Trophoblast cell (in vitro differentiated cells and primary cell): ENCODE data around the gene EXTL2.

Experiments
- DNase-seq, 2 donors: peaks; one replicate each; pipeline ENCODE4 v3.0.0-alpha.2; 2016
- H2AFZ ChIP-seq: 2 replicates; pipeline ENCODE4 v1.6.1; 2013; ENCODE audit warnings: low read length, moderate library complexity, mild to moderate bottlenecking; ENCODE audit not compliant: insufficient read depth, poor library complexity
- H2AK5ac ChIP-seq: 2 replicates; pipeline ENCODE4 v1.6.1; 2013; ENCODE audit warnings: mild to moderate bottlenecking, low read length
- H2BK120ac ChIP-seq: 2 replicates; pipeline ENCODE4 v1.6.1; 2013; ENCODE audit warnings: low read length, mild to moderate bottlenecking, moderate library complexity; ENCODE audit not compliant: insufficient read depth, poor library complexity
- H2BK12ac ChIP-seq: 2 replicates; pipeline ENCODE4 v1.6.1; 2013; ENCODE audit warnings: mild to moderate bottlenecking, low read length, moderate library complexity
- H2BK5ac ChIP-seq: 2 replicates; pipeline ENCODE4 v1.6.1; 2013; ENCODE audit warnings: low read length, low read depth, moderate library complexity, mild to moderate bottlenecking; ENCODE audit not compliant: poor library complexity
- H3K14ac ChIP-seq: 2 replicates; pipeline ENCODE4 v1.6.1; 2013; ENCODE audit warnings: mild to moderate bottlenecking, low read length
- H3K18ac ChIP-seq: 2 replicates; pipeline ENCODE4 v1.6.1; 2013; ENCODE audit warnings: mild to moderate bottlenecking, low read length
- H3K23ac ChIP-seq: 2 replicates; pipeline ENCODE4 v1.6.1; 2013; ENCODE audit warnings: low read length
- H3K27ac ChIP-seq: 2 replicates; pipeline ENCODE4 v1.5.1; 2013; ENCODE audit warnings: low read depth, mild to moderate bottlenecking, inconsistent platforms, low read length, moderate library complexity
- H3K27me3 ChIP-seq: 2 replicates; pipeline ENCODE4 v1.6.1; 2013; ENCODE audit warnings: inconsistent platforms, mild to moderate bottlenecking, low read length, moderate library complexity; ENCODE audit not compliant: insufficient read depth
- H3K36me3 ChIP-seq, 2 experiments: 1 replicate in 1 of 2; 2 replicates in 1 of 2; pipeline ENCODE4 v1.6.1; 2013; ENCODE audit warnings: low read length in 2 of 2, mild to moderate bottlenecking in 2 of 2, moderate library complexity in 1 of 2; ENCODE audit not compliant: insufficient read depth in 2 of 2, control insufficient read depth in 1 of 2
- H3K4ac ChIP-seq: 2 replicates; pipeline ENCODE4 v1.6.1; 2013; ENCODE audit warnings: low read depth, mild to moderate bottlenecking, low read length, moderate library complexity
- H3K4me1 ChIP-seq, 2 experiments: 1 replicate in 1 of 2; 2 replicates in 1 of 2; pipeline ENCODE4 v1.6.1; 2013; ENCODE audit warnings: low read length in 2 of 2, mild to moderate bottlenecking in 2 of 2, moderate library complexity in 1 of 2; ENCODE audit not compliant: insufficient read depth in 2 of 2, control insufficient read depth in 1 of 2
- H3K4me2 ChIP-seq: 2 replicates; pipeline ENCODE4 v1.6.1; 2013; ENCODE audit warnings: inconsistent platforms, mild to moderate bottlenecking, low read length, moderate library complexity
- H3K4me3 ChIP-seq: 2 replicates; pipeline ENCODE4 v1.5.1; 2013; ENCODE audit warnings: mild to moderate bottlenecking, low read depth, low read length, inconsistent platforms
- H3K79me1 ChIP-seq: one replicate; pipeline ENCODE4 v1.6.1; 2013; ENCODE audit warnings: low read length
- H3K79me2 ChIP-seq: 2 replicates; pipeline ENCODE4 v1.6.1; 2013; ENCODE audit warnings: low read length, mild to moderate bottlenecking; ENCODE audit not compliant: control insufficient read depth, insufficient read depth, poor library complexity
- H3K9ac ChIP-seq: 2 replicates; pipeline ENCODE4 v1.6.1; 2013; ENCODE audit warnings: mild to moderate bottlenecking, low read length
- H3K9me3 ChIP-seq: 2 replicates; pipeline ENCODE4 v1.6.1; 2013; ENCODE audit warnings: low read depth, mild to moderate bottlenecking, control low read depth, inconsistent platforms, low read length; ENCODE audit not compliant: insufficient read depth
- H4K12ac ChIP-seq: 2 replicates; pipeline ENCODE4 v1.6.1; 2013; ENCODE audit warnings: low read depth, mild to moderate bottlenecking, low read length, moderate library complexity
- H4K8ac ChIP-seq: 2 replicates; pipeline ENCODE4 v1.6.1; 2013; ENCODE audit warnings: low read depth, mild to moderate bottlenecking, low read length, moderate library complexity
- H4K91ac ChIP-seq: one replicate; pipeline ENCODE4 v1.6.1; 2013; ENCODE audit warnings: low read depth, mild to moderate bottlenecking, low read length, moderate library complexity
- WGBS: extraction: QIAGEN DNeasy Blood & Tissue Kit; methylation state at CpG from one replicate; pipeline ENCODE4 v1.1.7; 2013; ENCODE audit warnings: missing lambda C conversion rate; ENCODE audit not compliant: insufficient read length, insufficient coverage; ENCODE audit errors: extremely low coverage; 5-methylcytosine and 5-hydroxymethylcytosine counted together

EXTL2 gene

DNA sequence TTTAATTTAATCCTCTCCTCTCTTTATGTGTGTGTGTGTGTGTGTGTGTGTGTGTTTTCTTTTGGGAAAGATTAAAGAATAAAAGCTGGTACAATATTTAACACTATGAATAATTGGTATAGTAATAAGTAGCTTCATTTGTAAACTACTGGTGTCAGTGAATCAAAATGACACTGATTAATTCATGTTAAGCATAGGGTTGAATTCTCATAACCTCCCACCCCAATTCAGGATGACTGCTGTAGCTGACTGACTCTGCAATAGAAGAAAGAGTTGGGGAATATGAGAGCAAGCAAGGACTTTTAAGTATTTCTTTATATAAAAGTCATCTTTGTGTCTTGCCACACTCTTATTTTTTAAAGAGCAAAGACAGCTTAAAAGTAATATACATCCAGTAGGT lies 14.4 kb upstream of the EXTL2 start:
- Histone ChIP-seq H3K4me2 (no peak overlapping the region), H3K14ac (no peak overlapping the region), H3K18ac (no peak overlapping the region), H3K4ac (no peak overlapping the region), H2AFZ (no peak overlapping the region), H4K91ac (no peak overlapping the region), H4K8ac (no peak overlapping the region), H3K9ac (no peak overlapping the region), H3K23ac (no peak overlapping the region), H2BK12ac (no peak overlapping the region), H3K9me3 (no peaks in the 10 kb centered on the region), H2BK5ac (no peak overlapping the region), H3K4me3 (no peak overlapping the region), H3K27me3 (no peaks in the 10 kb centered on the region), H3K27ac (no peak overlapping the region), H3K36me3 (peaks cover 8 to 12% of the 10 kb centered on the region in 2 experiments), H3K79me1 (no peaks in the 10 kb centered on the region), H3K79me2 (no peaks in the 10 kb centered on the region), H3K4me1 (no peaks in the 10 kb centered on the region), H4K12ac (no peak overlapping the region), H2BK120ac (no peak overlapping the region), H2AK5ac (no peak overlapping the region)
- DNase-seq: no peak

DNA sequence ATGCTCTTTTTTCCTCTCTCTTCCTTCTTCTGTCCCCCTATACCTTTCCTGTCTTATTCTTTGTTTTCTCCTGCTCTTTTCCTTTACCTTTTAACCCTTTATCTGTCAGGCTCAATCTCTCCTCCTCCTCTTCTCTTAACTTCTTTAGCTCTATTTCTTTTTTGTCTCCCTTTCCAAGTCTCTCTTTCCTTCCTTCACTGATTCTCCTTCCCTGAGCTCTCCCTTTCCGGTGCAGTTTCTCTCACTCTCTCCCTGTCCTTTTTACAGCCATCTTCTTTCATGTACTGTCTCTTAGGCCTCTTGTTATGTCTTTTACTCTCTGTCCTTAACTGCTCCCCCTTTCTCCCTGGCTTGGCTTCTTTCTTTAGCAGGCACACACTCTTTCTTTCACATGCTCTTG lies 13.2 kb upstream of the EXTL2 start:
- Histone ChIP-seq H2AFZ (no peak overlapping the region), H3K14ac (no peak overlapping the region), H4K91ac (no peak overlapping the region), H3K4me1 (no peaks in the 10 kb centered on the region), H3K9me3 (no peaks in the 10 kb centered on the region), H2AK5ac (no peak overlapping the region), H3K4me2 (no peak overlapping the region), H3K27me3 (no peaks in the 10 kb centered on the region), H3K79me1 (no peaks in the 10 kb centered on the region), H3K4ac (no peak overlapping the region), H2BK5ac (no peak overlapping the region), H3K18ac (no peak overlapping the region), H4K8ac (no peak overlapping the region), H3K23ac (no peak overlapping the region), H2BK12ac (no peak overlapping the region), H2BK120ac (no peak overlapping the region), H3K27ac (no peak overlapping the region), H3K9ac (no peak overlapping the region), H3K79me2 (no peaks in the 10 kb centered on the region), H3K36me3 (peaks cover 8 to 10% of the 10 kb centered on the region in 2 experiments), H3K4me3 (no peak overlapping the region), H4K12ac (no peak overlapping the region)
- WGBS: no CpG with 5 or more reads among the region's 1 CpG
- no peak for DNase-seq

DNA sequence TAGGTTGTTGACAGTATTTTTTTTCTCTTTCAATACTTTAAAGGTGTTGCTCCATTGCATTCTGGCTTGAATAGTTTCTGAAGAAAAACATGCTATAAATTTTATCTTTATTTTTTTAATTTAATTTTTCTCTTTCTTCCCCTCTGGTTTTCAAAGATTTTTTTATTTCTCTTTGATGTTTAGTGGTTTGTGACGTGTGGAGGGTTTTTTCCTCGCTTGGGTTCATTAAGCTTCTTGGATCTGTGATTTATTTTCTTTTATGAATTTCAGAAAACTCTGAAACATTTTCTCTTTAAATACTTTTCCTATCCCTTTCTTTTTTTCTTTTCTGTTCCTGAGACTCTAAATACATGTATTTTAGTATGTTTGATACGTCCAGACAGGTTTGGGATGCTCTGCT lies 10.5 kb upstream of the EXTL2 start:
- no peak overlapping the region for H3K4me3 ChIP-seq
- no peaks in the 10 kb centered on the region for H3K27me3 ChIP-seq
- no peak overlapping the region for H3K14ac ChIP-seq
- no CpG with 5 or more reads among the region's 3 CpGs for WGBS
- peaks cover 5 to 7% of the 10 kb centered on the region in 2 experiments for H3K36me3 ChIP-seq
- no peak overlapping the region for H3K23ac ChIP-seq
- no peak overlapping the region for H2BK120ac ChIP-seq
- no peak overlapping the region for H3K4me2 ChIP-seq
- no peak overlapping the region for H2AK5ac ChIP-seq
- H4K12ac ChIP-seq: no peak overlapping the region
- H3K79me2 ChIP-seq: no peaks in the 10 kb centered on the region
- H4K8ac ChIP-seq: no peak overlapping the region
- no peak overlapping the region for H2BK12ac ChIP-seq
- H2BK5ac ChIP-seq: no peak overlapping the region
- no peak overlapping the region for H3K4ac ChIP-seq
- H2AFZ ChIP-seq: no peak overlapping the region
- H3K9me3 ChIP-seq: no peaks in the 10 kb centered on the region
- no peak for DNase-seq
- H4K91ac ChIP-seq: no peak overlapping the region
- H3K18ac ChIP-seq: no peak overlapping the region
- H3K4me1 ChIP-seq: no peaks in the 10 kb centered on the region
- H3K9ac ChIP-seq: no peak overlapping the region
- no peak overlapping the region for H3K27ac ChIP-seq
- no peaks in the 10 kb centered on the region for H3K79me1 ChIP-seq

- H3K27ac ChIP-seq: no peak overlapping the region
- no peak overlapping the region for H3K4ac ChIP-seq
- no peaks in the 10 kb centered on the region for H3K79me1 ChIP-seq
- no peak overlapping the region for H2BK5ac ChIP-seq
- H3K36me3 ChIP-seq: peaks cover 5 to 7% of the 10 kb centered on the region in 2 experiments
- no peak overlapping the region for H3K14ac ChIP-seq
- no peak overlapping the region for H4K8ac ChIP-seq
- no peaks in the 10 kb centered on the region for H3K27me3 ChIP-seq
- H3K79me2 ChIP-seq: no peaks in the 10 kb centered on the region
- H4K91ac ChIP-seq: no peak overlapping the region
- H4K12ac ChIP-seq: no peak overlapping the region
- no peak overlapping the region for H2AFZ ChIP-seq
- no peak overlapping the region for H2BK12ac ChIP-seq
- H3K4me1 ChIP-seq: no peaks in the 10 kb centered on the region
- no peak overlapping the region for H3K23ac ChIP-seq
- H3K4me2 ChIP-seq: no peak overlapping the region
- no peak overlapping the region for H2BK120ac ChIP-seq
- no peak overlapping the region for H3K9ac ChIP-seq
- DNase-seq: no peak
- no CpG with 5 or more reads among the region's 2 CpGs for WGBS
- no peak overlapping the region for H2AK5ac ChIP-seq
- H3K4me3 ChIP-seq: no peak overlapping the region
- H3K18ac ChIP-seq: no peak overlapping the region
- H3K9me3 ChIP-seq: no peaks in the 10 kb centered on the region
These were observed 9.9 kb upstream of the EXTL2 start for GRCh38 chr1:100904528-100904927.
